HepG2 (cell line): Measurements from ENCODE around the gene NOTUM. TPM values are rescaled to one million over a fixed set of nuclear protein-coding genes. Genes with fewer than 3 reads are reported as not detected.

Source experiments
- AFF4 ChIP-seq: sonication (generic); formaldehyde crosslinking; IDR thresholded peaks from 2 replicates; pipeline ENCODE4 v1.4.0; 2020; ENCODE audit warnings: missing genetic modification reagents
- HIVEP1 ChIP-seq: sonication (generic); formaldehyde crosslinking; IDR thresholded peaks from 2 replicates; pipeline ENCODE4 v1.4.0; 2020; ENCODE audit warnings: mild to moderate bottlenecking, missing genetic modification reagents
- HNF4A ChIP-seq: sonication (generic); formaldehyde crosslinking; IDR thresholded peaks from 2 replicates; pipeline ENCODE4 v1.4.0; 2020; ENCODE audit warnings: missing genetic modification reagents
- KMT2A ChIP-seq: sonication (generic); formaldehyde crosslinking; IDR thresholded peaks from 2 replicates; pipeline ENCODE4 v1.4.0; 2020; ENCODE audit warnings: missing genetic modification reagents
- MBD4 ChIP-seq: IDR thresholded peaks from 2 replicates; pipeline ENCODE4 v1.6.1; 2012; ENCODE audit warnings: low read length, inconsistent platforms, borderline replicate concordance
- MYC ChIP-seq: sonication (generic); formaldehyde crosslinking; IDR thresholded peaks from 2 replicates; pipeline ENCODE4 v1.9.0; 2021; ENCODE audit warnings: missing genetic modification reagents, borderline replicate concordance
- NPAS2 ChIP-seq: sonication (generic); formaldehyde crosslinking; IDR thresholded peaks from 2 replicates; pipeline ENCODE4 v1.8.0; 2022; ENCODE audit warnings: mild to moderate bottlenecking, missing genetic modification reagents, borderline replicate concordance
- NR2F1 ChIP-seq, 2 experiments: fragments of 450-650 bp in 1 of 2; formaldehyde crosslinking in 1 of 2; IDR thresholded peaks; 2 replicates each; pipeline versions ENCODE4 v1.5.0 to v1.6.1; 2016 to 2020; ENCODE audit warnings: mild to moderate bottlenecking in 1 of 2, missing compliant biosample characterization in 1 of 2, missing genetic modification reagents in 1 of 2, moderate library complexity in 1 of 2
- PHF20 ChIP-seq: sonication (generic); formaldehyde crosslinking; IDR thresholded peaks from 2 replicates; pipeline ENCODE4 v1.5.0; 2020; ENCODE audit warnings: mild to moderate bottlenecking, missing genetic modification reagents
- RBFOX2 ChIP-seq: fragments of 200-400 bp; formaldehyde crosslinking; IDR thresholded peaks from 2 replicates; pipeline ENCODE4 v1.6.1; 2017; ENCODE audit warnings: low read depth, mild to moderate bottlenecking, low read length
- RBM39 ChIP-seq: fragments of 200-400 bp; formaldehyde crosslinking; IDR thresholded peaks from one replicate; pipeline ENCODE4 v1.6.1; 2018; ENCODE audit warnings: antibody characterized with exemption, mild to moderate bottlenecking, low read depth, low read length; ENCODE audit not compliant: poor library complexity, severe bottlenecking
- REL ChIP-seq: sonication (generic); formaldehyde crosslinking; conservative IDR thresholded peaks from 2 replicates; pipeline ENCODE4 v1.8.0; 2022; ENCODE audit warnings: mild to moderate bottlenecking, missing genetic modification reagents, moderate library complexity
- RORA ChIP-seq: sonication (generic); formaldehyde crosslinking; IDR thresholded peaks from 2 replicates; pipeline ENCODE4 v1.5.0; 2020; ENCODE audit warnings: mild to moderate bottlenecking, missing genetic modification reagents, moderate library complexity
- ZNF329 ChIP-seq: sonication (generic); formaldehyde crosslinking; IDR thresholded peaks from 2 replicates; pipeline ENCODE4 v1.9.0; 2021; ENCODE audit warnings: low read depth, mild to moderate bottlenecking, missing genetic modification reagents
- ZNF687 ChIP-seq: sonication (generic); formaldehyde crosslinking; IDR thresholded peaks from 2 replicates; pipeline ENCODE4 v1.5.1; 2020; ENCODE audit warnings: mild to moderate bottlenecking, missing genetic modification reagents, moderate library complexity
- ZNF747 ChIP-seq: sonication (generic); formaldehyde crosslinking; IDR thresholded peaks from 2 replicates; pipeline ENCODE4 v1.8.1; 2023; ENCODE audit warnings: missing genetic modification reagents, mild to moderate bottlenecking, borderline replicate concordance
- ZNF891 ChIP-seq: sonication (generic); formaldehyde crosslinking; IDR thresholded peaks from 2 replicates; pipeline ENCODE4 v1.5.0; 2020; ENCODE audit warnings: mild to moderate bottlenecking, missing genetic modification reagents
- polyA plus RNA-seq, 8 experiments: library from polyadenylated mRNA; depleted of rRNA in 3 of 8; stranded (reverse) in 7 of 8; unstranded in 1 of 8; fragments of >200 nt; fragmentation: Illumina TruSeq in 4 of 8; extraction: Trizol in 4 of 8; gene quantifications; 2 replicates each; pipeline versions ENCODE4 v1.2.1 to v1.2.3, GENCODE V29; 2011 to 2016; ENCODE audit warnings: low read depth in 4 of 8, missing spikeins in 1 of 8, mixed read lengths in 1 of 8; ENCODE audit not compliant: insufficient read depth in 1 of 8
- total RNA-seq, 5 experiments: library from RNA; depleted of rRNA; stranded (reverse); fragments of >200 nt; fragmentation: Illumina TruSeq; extraction: Trizol; gene quantifications; 2 replicates each; pipeline ENCODE4 v1.2.3, GENCODE V29; 2016; ENCODE audit warnings: low read depth in 1 of 5
- TF ChIP-seq, protein P1 (sequence below): sonication (generic); formaldehyde crosslinking; IDR thresholded peaks from 2 replicates; pipeline ENCODE4 v1.8.1; 2023; ENCODE audit warnings: mild to moderate bottlenecking, moderate library complexity, missing genetic modification reagents

NOTUM gene
- total and polyA plus RNA-seq, 2 of the 13 experiments (the other 11 are each of a cell fraction or from before 2014, with no cell fraction given) = 150 to 160 TPM

DNA sequence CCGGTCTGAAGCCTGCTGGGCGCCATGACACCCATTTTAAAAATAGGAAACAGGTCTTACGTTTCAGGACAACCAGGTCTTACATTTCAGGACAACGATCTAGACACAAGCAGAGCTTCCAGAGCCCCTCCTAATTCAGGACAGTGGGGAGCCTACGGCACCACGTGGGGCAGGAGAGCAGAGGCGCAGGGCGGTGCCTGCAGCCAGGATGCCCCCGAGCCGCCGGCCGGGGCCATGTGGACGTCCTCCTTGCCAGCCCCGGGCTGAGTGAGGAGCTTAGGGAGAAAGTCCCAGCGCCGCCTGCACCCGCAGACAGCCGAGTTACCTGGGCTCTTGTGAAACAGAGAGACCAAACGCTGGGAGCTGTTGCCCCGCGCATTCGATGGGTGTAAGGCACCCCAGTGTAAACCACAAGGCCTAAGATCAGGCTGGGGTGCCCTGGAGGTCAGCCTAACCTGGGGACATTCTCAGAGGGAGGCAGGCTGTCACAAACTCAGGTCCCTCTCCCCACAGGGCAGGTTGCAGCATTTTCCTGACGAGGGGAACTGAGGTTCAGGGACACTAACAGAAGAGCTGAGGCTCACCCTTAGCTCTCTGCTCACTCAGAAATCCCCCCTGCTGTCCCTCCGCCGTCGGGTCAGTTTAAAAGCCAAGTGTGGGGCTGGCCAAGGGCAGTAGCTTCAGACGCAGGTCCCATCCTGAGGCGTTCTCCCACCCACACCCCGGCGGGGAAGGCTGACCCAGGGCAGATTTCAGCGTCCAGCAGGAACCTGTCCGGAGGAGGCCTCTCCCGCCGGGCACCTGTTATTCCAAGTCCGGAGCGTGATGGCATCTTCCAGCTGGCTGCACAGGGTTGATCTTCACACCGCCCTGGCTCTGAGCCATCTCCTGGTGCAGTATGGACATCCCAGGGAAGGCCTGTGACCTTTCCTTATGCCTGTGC, 1.8 kb upstream of the NOTUM start (continued):
- TF ChIP-seq ZNF687 (CRISPR knock-in tag) (peak; percentile 81), KMT2A (CRISPR knock-in tag) (0 out of 2 replicates have a peak, but pooled peaks have one; percentile 24), HNF4A (CRISPR knock-in tag) (0 out of 2 replicates have a peak, but pooled peaks have one; percentile 15), MYC (CRISPR knock-in tag) (peak; percentile 74; the same call in 1 of the 2 replicates), NPAS2 (CRISPR knock-in tag) (no peak), ZNF329 (0 out of 2 replicates have a peak, but pooled peaks have one; percentile 39), RORA (CRISPR knock-in tag) (no peak), RBM39 (peak; percentile 29), RBFOX2 (peak; percentile 68), ZNF891 (CRISPR knock-in tag) (peak; percentile 78), HIVEP1 (0 out of 2 replicates have a peak, but pooled peaks have one; percentile 7), ZNF747 (peak; percentile 19; the same call in 1 of the 2 replicates), NR2F1 (CRISPR knock-in tag; IDR thresholded peaks at IDR 0.05) (0 out of 4 replicates have a peak, but pooled peaks of 1 of the 2 experiments have one; percentile 13), REL (CRISPR knock-in tag) (peak; percentile 11; the same call in 1 of the 2 replicates), PHF20 (CRISPR knock-in tag) (no peak), MBD4 (no peak), AFF4 (CRISPR knock-in tag) (peak; percentile 12)
- TF ChIP-seq, protein P1, sequence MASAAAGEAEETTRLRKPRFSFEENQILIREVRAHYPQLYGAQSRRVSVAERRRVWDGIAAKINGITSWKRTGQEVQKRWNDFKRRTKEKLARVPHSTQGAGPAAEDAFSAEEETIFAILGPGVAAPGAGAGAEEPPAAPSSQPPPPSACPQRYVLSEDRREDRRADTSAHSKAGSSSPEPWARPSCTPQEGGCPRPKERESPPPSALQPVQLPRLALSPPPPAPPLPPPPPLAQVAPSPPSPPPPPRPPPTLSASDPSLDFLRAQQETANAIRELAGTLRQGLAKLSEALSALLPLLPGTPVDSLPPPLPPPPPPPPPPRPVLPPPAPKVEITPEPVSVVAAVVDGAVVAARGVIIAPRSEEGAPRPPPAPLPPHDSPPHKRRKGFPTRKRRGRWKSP (CRISPR knock-in tag) = peak; percentile 59; the same call in 1 of the 2 replicates
